GM21825 (cell line): ENCODE measurements around the gene GPR25.

Experiments used
- ATAC-seq: cut with Tn5 transposase; IDR thresholded peaks from one replicate; pipeline ENCODE4 v1.9.1; 2021; ENCODE audit warnings: mild to moderate bottlenecking, moderate library complexity; ENCODE audit not compliant: unreplicated experiment

The GPR25 gene

DNA sequence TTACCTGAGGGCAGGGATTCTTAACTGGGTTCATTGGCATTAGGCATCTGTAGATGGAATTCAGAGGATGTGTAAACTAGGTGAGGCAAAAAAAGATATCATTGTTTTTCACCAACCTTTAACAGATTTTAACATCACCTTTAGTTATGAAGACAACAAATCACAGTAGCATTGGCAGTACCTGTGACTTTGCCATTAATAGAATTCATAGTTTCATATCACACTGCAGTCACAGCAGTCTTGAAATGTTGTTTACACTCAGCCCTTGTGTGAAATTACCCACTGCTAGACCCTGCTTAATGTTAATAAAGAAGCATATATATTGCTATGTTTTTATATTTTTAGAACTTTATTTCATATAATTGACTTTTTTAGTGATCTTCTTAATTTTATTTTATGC lies 20.2 kb downstream of the GPR25 start:
- ATAC-seq: no peak

DNA sequence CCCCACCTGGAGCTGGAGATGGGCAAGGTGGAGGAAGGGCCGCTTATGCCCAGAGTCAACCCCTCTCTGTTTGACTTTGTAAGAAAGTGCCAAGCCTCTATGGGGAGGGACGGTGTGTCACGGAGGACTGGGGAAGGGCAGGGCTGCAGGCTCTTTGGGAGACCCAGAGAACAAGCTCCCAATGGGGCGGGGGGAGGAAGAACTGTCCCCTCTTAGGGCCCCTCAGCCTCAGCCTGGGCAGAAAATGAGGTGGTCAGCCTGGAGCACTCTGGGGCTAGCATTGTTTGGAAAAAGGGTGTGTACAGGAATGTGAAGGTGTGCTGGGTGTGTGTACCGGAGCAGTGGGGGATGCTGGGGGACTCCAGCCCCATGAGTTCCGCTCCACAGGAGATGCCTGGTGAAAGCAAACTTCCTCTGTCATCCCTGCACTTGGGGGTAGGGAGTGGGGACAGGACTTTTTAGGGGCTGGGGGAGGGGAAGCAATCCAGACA lies 20.7 kb downstream of the GPR25 start:
- no peak for ATAC-seq

DNA sequence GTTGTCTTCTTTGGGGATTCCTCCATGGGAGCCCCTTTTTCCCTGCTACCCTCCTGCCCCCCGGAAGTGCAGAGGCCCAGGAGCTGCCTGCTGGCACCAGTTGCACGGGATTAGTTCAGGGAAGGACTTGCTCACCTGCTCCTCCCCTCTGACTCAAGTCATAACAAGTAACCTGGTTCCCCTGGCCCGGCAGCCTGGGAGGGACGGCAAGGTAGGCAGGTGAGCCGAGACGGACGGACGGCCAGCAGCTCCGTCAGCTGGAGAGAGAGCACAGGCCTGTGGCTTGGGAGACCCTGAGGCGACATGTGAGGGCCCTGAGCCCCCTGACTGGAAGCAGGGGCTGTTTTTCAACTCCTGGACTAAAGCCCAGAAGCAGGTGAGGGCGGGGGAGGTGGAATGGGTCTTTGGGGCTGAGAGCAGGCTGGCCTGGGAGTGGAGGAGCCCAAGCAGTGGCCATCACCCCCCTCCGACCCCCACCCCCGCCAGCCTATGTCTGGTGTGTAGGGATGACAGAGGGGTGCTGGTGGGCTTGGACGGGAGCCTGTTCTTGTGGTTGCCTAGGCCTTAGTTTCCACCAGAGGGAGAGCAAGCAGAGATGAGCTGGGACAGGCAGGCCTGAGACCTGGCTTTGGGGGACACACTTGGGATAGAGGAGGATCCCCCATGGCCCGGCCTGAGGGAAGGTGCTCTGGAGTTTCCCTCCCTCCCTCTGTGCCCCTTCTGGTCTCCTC lies 22.1 kb downstream of the GPR25 start, which contains the start of gene INAVA:
INAVA (plus strand) TSS at position 189 of the 731 bp plus-strand sequence. CDS start 3,501 bp downstream, outside the sequence.
- ATAC-seq: no peak

DNA sequence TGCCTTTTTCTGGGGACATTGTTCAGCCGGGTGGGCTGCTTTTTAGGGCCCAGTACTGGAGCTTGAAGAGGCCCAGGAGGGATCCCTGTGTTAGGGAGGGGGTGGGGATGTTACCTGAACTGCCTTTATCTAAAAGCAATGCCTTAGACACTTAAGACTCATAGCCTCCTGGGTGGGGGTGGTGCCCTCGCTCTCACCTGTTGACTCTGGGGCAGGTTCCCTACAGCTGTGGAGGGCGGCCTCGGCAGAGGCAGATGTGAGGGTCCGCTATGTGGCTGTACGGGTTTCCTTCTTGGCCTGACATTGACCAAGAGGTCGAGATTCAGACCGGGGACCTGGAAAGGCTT lies 22.6 kb downstream of the GPR25 start:
- no peak for ATAC-seq

DNA sequence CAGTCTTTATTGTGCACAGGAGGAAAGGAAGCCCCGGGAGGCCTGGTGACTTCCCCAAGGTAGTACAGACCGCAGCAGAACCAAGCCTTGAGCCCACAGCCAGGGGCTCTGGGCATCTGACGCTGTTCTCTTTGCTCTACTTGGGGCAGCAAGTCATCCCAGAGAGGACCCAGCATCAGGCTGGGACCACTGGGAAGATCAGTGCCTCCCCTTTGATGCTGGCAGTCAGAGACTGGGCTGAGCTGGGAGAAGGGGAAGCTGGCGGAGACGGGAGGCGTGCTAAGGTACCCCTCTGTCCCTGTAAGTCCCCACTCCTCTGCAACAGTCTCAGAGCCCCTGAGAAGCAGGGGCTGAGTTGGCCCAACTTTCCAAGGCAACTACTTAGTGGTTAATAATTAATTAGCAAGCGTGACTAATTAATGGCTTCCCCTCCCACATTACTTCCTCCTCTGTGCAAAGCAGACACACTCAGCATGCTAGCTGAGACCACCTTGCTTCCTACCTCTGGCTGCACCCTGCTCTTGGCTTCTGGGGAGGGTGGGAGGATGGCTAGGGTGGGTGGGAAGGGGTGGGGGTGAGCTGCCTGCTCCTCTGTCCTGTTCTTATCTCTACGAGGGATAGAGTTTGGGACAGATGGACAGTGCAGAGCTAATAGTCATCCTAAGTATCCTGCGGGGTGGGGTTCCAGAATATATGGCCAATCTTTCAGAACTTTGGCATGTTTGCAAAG lies 23.2 kb downstream of the GPR25 start:
- peak; percentile 46 for ATAC-seq

DNA sequence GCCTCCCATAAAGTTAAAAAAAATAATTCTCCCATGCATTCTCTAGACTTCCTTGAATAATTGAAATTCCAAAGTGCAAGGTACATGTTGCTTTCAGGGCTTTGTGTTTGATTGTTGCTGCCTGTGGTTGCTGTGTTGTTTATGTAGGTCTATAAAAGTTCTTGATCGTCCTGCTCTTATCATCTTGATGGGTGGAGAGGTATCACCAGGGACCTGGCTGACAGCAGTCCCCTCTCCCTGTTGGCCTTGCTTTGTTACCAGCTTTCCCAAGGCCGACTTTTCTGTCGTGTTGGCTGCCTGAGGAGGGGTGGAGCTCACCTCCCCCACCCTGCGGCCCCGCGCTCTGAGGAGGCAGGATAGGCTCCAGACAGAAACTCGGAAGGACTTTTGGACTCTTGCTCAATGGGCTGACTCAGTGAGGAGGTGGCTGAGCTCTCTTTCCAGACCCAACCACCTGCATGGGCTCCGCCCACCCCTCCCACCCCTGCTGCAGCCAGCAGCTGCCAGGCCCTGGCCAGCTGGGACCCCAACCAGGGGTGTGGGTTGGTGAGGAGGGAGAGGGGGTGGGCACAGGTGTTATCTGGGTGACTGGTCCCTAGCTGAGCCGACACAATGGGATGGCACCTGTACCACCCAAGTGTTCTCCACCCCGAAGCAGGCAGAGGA lies 23.9 kb downstream of the GPR25 start:
- ATAC-seq: no peak

DNA sequence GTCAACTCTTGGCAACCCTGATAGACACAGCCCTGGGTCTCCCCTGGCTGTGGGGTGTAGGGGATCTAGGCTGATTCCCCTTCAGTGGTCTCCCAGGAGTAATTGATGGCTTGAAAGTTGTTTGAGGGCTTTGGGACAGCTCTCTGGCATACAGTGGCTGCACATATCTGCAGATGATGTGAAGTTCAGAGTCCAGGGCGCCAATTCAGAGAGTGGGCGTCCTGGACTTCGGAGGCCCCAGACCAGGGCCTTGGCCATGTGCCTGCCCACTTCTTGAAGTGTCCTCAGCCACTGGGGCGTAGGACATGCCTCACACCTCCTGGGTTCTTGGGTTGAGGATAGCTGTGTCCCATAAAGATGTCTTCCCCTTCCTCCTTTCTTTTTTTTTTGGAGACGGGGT lies 24.5 kb downstream of the GPR25 start:
- no peak for ATAC-seq

DNA sequence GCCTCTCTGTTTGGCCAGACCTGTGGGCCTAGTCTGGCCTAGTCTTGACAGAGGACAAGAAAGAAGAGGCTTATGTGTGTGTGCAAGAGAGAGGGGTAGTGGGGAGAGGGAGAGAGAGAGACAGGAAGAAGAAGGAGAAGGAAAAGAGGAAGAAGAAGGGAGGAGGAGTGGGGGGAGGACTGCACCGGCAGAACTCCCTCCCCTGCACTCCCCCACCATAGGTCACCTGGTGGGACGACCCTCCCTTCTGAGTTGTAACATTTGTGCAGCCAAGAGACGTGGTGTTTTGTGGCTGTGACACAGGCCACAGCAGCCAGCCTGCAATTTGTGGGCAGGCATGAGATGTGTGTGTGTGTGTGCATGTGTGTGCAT lies 26.2 kb downstream of the GPR25 start:
- no peak for ATAC-seq

DNA sequence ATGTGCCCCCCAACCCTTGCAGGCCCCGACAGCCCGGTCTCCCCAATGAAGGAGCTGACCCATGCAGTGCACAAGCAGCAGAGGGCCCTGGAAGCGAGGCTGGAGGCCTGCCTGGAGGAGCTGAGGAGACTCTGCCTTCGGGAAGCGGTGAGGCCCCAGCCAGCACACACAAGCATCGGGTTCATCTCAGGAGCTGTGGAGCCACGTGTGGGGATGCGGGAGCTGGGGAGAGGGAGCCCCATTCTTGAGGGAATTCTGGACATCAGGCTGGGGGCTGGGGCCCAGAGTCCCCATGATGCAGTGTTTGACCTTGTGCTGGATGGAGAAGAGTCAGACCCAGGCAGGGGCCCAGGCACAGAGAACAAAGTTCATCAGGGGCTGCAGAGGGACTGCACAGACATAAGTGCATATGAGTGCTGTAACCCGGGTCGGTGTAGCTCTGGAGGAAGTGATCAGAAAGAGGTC lies 26.7 kb downstream of the GPR25 start:
- no peak for ATAC-seq

DNA sequence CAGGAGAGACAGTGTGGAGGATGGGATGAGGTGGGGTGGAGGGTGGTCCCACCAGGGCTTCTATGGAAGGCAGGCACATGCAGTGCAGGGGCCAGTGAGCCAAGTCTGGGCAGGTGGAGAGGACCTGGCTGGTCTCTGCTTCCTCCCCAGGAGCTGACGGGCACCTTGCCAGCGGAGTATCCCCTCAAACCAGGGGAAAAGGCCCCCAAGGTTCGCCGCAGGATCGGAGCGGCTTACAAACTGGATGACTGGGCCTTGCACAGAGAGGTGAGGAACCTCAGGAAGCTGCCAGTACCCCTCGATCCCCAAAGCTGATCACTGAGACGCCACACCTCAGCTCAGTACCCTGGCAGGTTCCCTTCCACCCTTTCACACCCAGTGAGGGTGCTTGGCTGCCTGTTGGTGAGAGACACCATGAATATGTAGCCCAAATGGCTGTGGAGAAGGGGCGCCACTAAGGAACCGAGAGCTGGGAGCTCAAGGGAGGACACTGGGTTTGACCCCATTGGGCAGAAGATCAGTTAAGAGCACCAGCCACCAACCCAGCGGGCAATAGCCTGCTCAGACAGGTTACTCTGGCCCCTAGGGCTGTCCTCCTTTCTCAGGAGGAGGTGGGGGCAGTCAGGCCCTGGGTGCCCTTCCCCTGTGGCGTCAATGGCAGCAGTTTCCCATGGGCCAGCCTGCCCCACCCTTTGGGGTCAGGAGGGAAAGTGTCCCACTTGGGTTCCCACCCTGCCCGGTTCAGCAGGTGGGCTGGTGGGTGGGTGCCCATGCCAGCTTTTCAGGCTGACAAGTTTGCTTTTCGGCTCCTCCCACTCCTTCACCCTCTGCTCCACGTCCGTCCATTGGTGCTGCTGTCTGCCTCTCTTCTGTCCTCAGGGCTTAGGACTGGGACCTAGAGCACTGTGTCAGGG lies 27.4 kb downstream of the GPR25 start:
- no peak for ATAC-seq

DNA sequence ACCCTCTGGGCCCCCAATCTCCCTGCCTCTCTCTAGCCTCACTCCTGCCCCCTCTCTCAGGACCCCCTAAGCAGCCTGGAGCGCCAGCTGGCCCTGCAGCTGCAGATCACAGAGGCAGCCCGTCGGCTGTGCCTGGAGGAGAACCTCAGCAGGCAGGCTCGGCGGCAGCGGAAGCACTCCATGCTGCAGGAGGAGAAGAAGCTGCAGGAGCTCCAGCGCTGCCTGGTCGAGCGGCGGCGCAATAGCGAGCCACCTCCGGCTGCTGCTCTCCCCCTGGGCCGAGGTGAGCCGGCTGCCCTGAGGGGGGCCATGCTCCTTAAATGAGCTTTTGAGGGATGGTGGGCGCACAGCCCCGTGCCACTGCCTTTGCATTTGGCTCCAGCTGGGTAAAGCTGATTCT lies 28.1 kb downstream of the GPR25 start:
- no peak for ATAC-seq

DNA sequence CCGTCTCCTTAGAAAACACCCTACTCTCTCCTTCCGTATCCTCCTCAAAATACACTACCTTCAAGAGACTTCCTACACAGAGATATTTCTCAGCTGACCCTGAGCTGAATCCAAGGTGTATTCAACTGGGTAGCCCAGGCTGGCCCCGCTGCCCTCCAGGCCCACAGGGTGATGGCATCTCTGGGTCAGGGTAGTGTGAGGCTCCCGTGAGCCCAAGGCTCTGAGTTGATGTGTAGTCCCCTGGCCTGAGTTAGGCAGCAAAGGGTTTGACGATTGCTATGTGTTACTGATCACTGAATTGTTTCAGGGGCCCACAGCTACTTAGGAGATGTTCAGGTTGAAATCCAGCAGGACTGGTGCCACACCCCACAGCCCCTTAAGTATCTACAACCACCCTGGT lies 28.6 kb downstream of the GPR25 start:
- ATAC-seq: no peak

DNA sequence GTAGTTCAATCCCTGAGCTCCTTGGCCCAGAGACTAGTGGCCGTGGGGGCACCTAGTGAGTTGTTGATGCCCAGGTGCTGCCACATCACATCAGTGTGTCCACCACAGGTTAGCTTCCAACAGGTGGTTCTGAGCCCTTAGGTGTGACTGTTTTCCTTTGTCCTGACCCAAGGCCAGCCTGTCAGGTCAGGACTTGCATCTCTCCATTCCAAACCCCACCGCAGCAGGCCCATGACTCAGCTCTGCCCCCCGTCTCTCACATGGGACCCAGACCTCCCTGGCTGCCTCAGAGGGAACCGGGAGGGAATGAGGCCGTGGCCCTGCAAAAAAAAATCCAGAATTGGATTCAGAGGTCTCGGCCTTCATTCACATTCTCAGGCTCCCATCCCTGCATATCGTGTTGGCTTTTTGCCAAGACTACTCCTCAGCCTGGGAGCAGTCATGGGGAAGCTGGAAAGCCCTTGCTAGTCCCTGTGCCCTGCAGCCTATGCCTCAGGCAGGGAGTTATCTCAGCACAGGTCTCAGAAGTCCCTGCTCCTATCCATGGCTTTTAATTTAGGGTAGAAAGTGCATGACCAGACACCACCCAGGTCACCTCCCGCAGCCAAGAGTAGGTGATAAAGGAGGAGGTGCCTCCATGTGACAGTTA lies 29.1 kb downstream of the GPR25 start:
- no peak for ATAC-seq

DNA sequence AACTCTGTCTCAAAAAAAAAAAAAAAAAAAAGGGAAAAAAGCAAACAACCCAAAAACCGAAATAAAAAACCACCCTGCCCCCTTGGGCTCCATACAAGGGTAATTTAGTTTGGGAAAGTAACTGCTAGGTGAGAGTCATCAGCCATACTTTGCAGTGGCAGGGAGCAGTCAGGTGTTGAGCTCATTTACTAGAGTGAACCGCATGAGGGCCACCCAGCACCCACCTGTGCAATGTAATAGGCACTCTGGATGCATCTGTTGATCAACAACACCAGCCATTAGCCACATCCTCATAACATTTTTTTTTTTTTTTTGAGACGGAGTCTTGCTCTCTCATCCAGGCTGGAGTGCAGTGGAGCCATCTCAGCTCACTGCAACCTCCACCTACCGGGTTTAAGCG lies 31.0 kb downstream of the GPR25 start:
- ATAC-seq: no peak

DNA sequence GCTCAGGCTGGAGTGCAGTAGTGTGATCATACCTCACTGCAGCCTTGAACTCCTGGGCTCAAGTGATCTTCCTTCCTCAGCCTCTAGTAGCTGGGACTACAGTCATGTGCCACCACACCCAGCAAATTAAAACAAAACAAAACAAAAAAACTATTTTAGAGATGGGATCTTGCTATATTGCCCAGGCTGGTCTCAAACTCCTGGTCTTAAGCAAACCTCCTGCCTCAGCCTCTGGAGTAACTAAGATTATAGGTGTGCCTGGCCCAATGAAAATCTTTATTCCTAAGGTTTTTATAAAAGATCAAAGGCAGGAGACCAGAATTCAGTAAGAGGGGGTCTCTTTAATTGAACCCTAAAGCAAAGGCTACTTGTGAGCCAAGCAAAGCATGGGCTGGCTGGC lies 32.0 kb downstream of the GPR25 start:
- no peak for ATAC-seq

DNA sequence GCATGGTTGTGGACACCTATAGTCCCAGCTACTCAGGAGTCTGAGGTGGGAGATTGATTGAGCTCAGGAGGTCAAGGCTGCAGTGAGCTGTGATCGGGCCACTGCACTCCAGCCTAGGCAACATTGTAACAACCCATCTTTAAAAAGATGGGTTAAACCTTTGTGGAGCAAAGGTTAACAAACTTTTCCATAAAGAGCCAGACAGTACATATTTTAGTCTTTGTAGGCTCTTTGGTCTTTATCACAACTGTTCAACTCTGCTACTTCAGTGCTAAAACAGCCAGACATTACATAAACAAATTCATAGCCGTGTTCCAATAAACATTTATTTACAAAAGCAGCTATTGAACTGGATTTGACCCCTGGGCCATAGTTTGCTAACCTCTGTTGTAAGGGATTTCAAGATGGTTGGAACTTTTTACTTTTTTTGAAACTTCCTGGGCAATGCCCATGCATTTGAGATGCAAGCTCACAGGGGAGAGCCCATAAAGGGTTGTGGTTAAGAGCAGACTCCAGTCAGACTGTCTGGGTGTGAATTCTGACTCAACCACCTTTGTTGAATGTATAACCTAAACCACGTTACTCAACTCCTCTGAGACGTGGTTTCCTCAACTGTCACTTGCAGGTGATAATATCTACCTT lies 32.8 kb downstream of the GPR25 start:
- peak; percentile 37 for ATAC-seq

DNA sequence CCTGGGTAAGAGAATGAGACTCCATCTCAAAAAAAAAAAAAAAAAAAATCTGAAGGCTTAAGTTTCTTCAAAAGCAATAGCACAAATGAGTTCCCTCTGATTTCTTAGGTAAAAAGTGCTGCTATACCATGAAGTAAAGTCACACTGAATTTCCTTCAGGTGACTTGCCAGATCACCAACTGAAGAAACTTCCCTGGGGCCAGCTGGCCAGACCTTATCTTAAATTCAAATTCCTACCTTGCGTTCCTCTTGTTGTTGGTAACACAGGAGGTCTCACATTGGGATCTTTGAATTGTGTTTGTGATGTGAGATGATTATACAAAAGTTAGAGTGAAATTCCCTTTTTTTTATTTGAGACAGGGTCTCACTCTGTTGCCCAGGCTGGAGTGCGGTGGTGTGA lies 33.7 kb downstream of the GPR25 start:
- ATAC-seq: no peak

DNA sequence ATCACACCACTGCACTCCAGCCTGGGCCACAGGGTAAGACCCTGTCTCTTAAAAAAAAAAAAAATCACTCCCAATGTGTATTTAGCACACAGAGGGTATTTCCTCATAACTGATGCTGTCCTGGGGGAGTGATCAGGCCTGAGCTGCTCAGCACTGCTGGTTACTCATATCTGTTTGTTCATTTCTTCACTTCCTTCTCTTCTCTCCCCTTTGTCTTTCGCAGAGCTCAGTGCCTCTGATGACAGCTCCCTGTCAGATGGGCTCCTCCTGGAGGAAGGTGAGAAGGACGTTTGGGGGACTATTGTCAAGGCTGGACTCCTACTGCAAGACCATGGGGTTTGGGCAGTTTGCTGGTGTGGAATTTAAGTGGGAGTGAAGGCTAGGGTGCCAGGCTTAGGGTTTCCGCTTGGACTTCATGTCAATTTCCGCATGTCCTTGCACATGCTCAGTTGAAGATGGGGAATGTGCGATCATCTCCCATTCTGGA lies 34.9 kb downstream of the GPR25 start:
- peak; percentile 70 for ATAC-seq

DNA sequence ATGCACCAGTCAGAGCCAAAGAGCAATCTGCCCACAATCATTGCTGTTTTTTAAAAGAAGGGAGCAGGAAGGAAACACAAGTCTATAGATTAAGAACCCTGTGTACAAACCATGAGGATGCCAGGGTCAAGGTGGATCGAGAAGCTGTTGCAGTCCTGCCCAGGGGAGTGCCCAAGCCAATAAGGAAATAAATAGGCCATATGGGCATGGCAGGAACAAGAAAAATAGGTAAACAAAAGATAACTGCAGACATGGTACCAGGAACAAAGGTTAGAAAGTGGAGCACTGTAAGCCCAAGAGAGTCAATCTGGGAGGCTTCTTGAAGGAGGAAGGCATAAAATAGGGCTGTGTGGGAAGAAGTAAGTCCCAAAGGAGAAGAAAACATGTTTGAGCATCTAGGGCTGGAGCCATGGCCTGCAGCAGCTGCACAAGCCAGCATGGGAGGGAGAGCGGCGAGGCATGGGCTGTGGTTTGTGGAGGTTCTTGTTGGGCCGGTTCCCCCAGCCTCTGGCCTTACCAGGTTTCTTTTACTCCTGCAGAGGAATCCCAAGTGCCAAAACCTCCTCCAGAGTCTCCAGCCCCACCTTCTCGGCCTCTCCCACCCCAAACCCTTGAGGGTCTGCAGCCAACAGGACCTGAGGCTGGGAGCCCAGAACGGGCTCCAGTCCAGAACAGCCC lies 35.5 kb downstream of the GPR25 start:
- no peak for ATAC-seq
